ENCODE results near the gene SRRM4. TPM values are rescaled to one million over a fixed set of nuclear protein-coding genes. Genes with fewer than 3 reads are reported as not detected.

Gene SRRM4, protein sequence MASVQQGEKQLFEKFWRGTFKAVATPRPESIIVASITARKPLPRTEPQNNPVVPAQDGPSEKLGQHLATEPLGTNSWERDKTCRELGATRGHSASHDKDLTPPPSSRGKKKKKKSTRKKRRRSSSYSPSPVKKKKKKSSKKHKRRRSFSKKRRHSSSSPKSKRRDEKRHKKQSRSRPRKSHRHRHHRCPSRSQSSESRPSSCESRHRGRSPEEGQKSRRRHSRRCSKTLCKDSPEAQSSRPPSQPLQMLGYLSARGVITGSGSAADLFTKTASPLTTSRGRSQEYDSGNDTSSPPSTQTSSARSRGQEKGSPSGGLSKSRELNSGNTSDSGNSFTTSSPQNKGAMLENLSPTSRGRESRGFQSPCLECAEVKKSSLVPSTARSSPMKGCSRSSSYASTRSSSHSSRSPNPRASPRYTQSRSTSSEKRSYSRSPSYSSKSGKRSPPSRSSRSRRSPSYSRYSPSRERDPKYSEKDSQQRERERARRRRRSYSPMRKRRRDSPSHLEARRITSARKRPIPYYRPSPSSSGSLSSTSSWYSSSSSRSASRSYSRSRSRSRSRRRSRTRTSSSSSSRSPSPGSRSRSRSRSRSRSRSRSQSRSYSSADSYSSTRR
- not detected in 2 replicates for total RNA-seq

DNA sequence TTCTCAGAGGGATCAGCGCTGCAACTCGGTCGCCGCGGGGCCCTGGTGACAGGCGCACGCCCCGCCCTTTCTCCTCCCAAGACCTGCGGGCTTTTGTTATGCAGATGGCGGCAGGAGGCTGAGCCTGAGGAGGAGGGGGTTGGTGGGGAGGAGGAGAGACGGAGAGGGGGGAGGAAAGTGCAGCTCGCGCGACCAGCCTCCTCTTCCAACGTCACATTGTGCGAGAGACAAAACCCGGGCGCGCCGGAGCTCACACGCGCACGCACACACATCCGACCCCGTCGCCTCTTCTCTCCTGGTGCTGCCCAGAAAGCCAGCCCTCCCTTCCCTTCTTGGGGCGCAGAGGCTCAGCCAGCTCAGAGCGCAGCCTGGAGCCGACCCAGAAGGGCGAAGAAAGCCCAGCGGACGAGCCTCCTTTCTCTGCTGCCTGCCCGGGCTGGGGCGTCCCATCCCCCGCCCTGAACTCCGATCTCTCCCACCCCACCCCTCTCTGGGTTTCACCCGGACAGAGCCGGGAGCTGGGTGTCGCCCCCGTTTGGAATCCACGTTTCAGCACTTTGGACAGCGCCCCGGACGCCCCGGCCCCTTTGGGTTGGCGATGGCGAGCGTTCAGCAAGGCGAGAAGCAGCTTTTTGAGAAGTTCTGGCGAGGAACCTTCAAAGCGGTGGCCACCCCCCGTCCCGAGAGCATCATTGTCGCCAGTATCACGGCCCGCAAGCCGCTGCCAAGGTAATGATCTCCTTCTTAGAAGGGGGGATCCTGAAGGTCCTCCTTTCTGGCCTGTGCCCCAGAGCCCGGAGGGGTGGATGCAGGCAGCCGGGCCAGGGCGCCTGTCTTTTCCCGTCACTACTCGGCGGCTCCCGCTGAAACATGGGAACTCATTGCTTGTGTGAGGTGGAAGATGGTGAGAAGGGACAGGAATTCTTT, at the start of gene SRRM4:
SRRM4 (plus strand) TSS at position 257 of the 927 bp plus-strand sequence; CDS start at position 599, 342 bp downstream.

DNA sequence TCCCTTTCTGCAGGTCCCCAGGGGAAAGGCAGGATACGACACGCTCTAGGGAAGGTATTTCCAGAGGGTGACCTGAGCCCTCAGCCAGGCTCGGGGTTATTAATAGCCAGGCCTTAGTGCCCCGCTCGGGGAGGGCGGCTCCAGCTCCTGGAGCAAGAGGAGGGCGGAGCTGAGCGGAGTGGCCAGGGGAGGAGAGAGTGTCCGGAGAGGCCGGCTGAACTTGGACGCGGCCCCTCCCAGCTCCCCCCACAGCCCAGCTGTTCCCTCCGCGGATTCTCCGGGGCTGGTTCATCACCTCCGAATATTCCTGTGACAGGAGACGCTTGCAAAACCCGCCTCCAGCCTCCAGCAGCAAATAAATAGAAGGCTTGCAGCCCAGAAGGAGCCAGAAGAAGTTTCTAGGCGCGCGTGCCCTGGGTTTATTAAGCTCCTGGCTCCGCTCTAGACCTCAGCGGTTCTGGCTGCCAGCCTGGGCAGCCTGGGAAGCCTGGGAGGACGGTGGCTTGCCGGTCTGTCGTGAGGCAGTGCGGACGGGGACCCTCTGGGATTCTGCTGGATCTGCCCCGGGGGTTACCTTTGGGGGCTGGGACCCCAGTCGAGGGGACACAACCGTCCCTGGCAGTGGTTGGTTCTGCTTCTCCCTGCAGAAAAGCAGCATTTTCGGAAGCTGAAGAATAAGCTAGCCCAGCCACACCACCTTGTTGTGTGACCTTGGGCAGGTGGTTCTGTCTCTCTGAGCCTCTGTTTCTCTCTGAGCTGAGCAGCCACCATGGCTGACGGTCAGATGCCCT, 197.4 kb downstream of the SRRM4 start, which contains the start of gene HSPB8:
HSPB8 (plus strand) TSS at position 388 of the 791 bp plus-strand sequence; CDS start at position 770, 382 bp downstream.

Other genes with a start within 250 kb of the SRRM4 start
- gene HSPB8, start 197.4 kb downstream of the SRRM4 start, total RNA-seq = 16.1 and 24.6 TPM in 2 replicates